Bronchial epithelial cell (primary cell): ENCODE results near the gene CD207. TPM values are rescaled to one million over a fixed set of nuclear protein-coding genes. Genes with fewer than 3 reads are reported as not detected.

Experiments used
- DNase-seq: peaks from one replicate; pipeline ENCODE4 v3.0.0-alpha.2; 2010; ENCODE audit warnings: low read depth
- FAIRE-seq: peaks from 2 replicates; lab custom pipeline; 2011; peaks lifted over from hg19 to GRCh38; lab: Jason Lieb, UNC
- H3K27me3 ChIP-seq: 2 replicates; pipeline ENCODE4 v1.5.1; 2011; ENCODE audit warnings: low read length; ENCODE audit not compliant: control insufficient read depth, insufficient read depth
- H3K36me3 ChIP-seq: 2 replicates; pipeline ENCODE4 v1.5.1; 2011; ENCODE audit warnings: low read length; ENCODE audit not compliant: control insufficient read depth, insufficient read depth
- H3K4me3 ChIP-seq: 2 replicates; pipeline ENCODE4 v1.5.1; 2011; ENCODE audit warnings: mild to moderate bottlenecking, low read depth, low read length, control low read depth
- CTCF ChIP-seq: IDR thresholded peaks from 2 replicates; pipeline ENCODE4 v1.5.1; 2011; ENCODE audit warnings: mild to moderate bottlenecking, moderate library complexity, low read length, control low read depth, inconsistent platforms; ENCODE audit not compliant: insufficient read depth, severe bottlenecking
- total RNA-seq: library from RNA; depleted of rRNA; stranded (reverse); fragments of >200 nt; gene quantifications from 2 replicates; pipeline ENCODE4 v1.2.1, GENCODE V29; 2014

Gene CD207
- total RNA-seq, 1 donor from 2014 or later = not detected

GRCh38 chr2:70807828-70808118 is 27.8 kb downstream of the CD207 start:
- Histone ChIP-seq H3K4me3 (no peak overlapping the region), H3K27me3 (peaks cover 5% of the 10 kb centered on the region), H3K36me3 (no peaks in the 10 kb centered on the region)
- no peak for TF ChIP-seq CTCF
- FAIRE-seq (no peak), DNase-seq (no peak)

GRCh38 chr2:70807102-70807827 is 28.4 kb downstream of the CD207 start:
- no peak for FAIRE-seq
- no peak for DNase-seq
- Histone ChIP-seq H3K4me3 (no peak overlapping the region), H3K27me3 (peaks cover 5% of the 10 kb centered on the region), H3K36me3 (no peaks in the 10 kb centered on the region)
- TF ChIP-seq CTCF = no peak

- DNase-seq (no peak), FAIRE-seq (no peak)
- Histone ChIP-seq H3K4me3 (no peak overlapping the region), H3K27me3 (peaks cover 5% of the 10 kb centered on the region), H3K36me3 (no peaks in the 10 kb centered on the region)
- no peak for TF ChIP-seq CTCF
Measured at GRCh38 chr2:70806620-70807019, 29.0 kb downstream of the CD207 start.

- FAIRE-seq (no peak), DNase-seq (no peak)
- TF ChIP-seq CTCF = no peak
- Histone ChIP-seq H3K4me3 (no peak overlapping the region), H3K27me3 (peaks cover 5% of the 10 kb centered on the region), H3K36me3 (no peaks in the 10 kb centered on the region)
Measured at GRCh38 chr2:70806013-70806412, 29.6 kb downstream of the CD207 start.

GRCh38 chr2:70801607-70802263 is 33.9 kb downstream of the CD207 start:
- DNase-seq = no peak
- H3K4me3 ChIP-seq = no peak overlapping the region
- no peak for FAIRE-seq
- no peaks in the 10 kb centered on the region for H3K27me3 ChIP-seq
- no peak for TF ChIP-seq CTCF
- H3K36me3 ChIP-seq = no peaks in the 10 kb centered on the region
